ENCODE data around the gene SHC4. TPM values are rescaled to one million over a fixed set of nuclear protein-coding genes. Genes with fewer than 3 reads are reported as not detected.
"Not testable (repeated sequence)": the region's sequence is repeated elsewhere in the genome, so short reads cannot be mapped to it uniquely, and the experiment has no call there.

The SHC4 gene
- polyA plus RNA-seq, 4 donors: 2.8 to 5.8 (median 3.7) TPM

GRCh38 chr15:48802867-48803266 is 160.9 kb downstream of the SHC4 start:
- no peak for DNase-seq (ENCODE audit: low read depth in 4 of 4, low spot score in 3 of 4)

DNA sequence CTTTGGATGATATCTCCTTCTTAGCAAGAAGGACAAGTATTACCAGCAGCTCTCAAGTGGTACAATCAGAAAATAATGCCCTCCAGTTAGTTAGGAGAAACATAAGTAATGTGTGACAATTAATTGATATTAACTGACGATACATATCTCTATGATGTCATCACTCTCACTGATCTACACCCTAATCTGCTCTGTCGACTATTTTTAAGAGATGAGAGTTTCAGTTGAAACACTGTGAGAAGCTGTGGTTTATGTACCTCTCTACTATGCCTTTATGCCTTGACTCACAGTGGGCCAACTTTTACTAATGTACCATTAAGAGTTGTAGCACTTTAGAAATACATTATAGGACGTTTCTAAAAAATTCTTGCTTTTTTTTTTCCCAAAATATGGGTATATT is 161.5 kb downstream of the SHC4 start:
- no peak for DNase-seq (ENCODE audit: low read depth in 4 of 4, low spot score in 3 of 4)

DNA sequence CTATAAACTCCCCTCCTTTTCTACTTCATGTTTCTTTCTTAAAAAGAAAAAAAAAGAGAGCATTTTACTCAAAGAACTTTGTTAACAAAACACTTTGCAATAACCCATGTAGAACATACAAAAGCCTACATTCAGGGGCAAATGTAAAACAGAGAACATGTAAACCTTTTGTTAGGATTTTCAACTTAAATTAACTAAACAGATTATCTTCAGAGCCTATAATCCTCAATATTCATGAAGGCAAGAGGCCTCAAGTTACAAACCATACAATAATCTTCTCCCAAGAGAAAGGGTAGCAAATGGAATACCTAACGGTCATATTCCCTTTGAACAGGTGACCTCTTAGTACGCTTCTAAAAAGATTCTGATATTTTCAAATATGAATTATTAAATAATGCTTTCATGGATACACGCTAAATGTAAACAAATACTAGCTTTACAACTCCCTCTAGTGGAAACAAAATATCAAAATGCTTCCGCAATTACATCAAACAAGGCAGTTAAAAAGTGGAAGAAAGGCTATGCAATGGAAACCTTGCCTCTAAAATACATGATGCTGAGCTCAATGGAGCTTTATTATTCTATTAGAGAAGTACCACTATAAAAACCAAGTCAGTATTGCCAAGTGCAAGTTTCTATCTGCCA is 162.8 kb downstream of the SHC4 start:
- peak in 1 of 4 donors; percentile 43 for DNase-seq (ENCODE audit: low read depth in 4 of 4, low spot score in 3 of 4)

DNA sequence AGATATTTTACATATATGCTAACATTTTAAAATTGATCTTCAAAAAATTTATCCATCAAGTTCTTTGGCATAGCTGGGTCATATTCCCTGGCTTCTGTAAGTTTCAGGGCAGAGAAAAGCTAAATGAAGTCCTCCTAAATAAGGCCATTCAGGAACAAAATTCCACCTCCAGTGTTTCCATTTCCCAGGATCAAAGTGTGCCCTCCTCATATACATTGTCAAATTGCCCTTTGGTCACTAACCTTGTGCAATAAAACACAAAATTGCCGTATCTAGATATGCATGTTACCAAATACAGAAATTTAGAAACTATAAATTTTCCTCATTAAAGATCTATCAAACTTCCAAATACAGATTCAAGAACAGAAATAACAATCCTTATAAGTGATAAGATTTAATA is 163.5 kb downstream of the SHC4 start:
- no peak for DNase-seq (ENCODE audit: low read depth in 4 of 4, low spot score in 3 of 4)

DNA sequence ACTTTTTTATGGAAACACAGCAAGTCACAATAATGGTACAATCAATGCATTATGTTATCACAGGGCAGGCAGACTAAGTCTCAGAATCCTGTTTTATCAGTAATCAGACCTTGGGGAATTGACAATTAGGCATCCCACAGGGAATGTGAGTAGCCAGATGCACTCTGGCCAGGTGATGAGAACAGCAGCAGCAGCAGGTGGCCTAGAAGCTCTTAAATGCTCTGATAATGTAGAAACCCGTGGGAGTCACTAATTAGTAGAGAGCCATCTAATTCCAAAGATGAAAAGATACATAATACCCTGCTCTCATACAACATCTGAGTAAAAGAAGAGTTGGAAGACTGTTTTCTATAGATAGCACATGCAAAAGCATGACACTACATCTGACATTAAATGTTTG is 165.4 kb downstream of the SHC4 start:
- no peak for DNase-seq (ENCODE audit: low read depth in 4 of 4, low spot score in 3 of 4)

DNA sequence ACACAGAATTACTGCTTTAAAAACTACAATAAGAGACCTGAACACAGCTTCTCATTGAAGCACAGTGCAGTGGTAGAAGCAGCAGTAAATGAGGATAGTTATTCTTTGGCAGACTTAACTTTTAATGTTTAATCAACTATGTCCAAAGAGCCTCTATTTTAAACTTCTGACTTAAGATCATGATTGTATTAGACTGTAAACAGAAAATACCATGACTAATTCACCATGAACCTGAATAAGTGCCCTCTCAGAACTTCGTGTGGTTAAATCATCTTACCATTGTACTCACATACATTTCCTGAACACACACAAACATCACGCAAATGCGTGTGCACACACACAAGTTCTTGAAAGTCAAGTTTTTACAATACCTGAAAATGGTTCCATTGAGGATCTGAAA is 166.8 kb downstream of the SHC4 start:
- no peak for DNase-seq (ENCODE audit: low read depth in 4 of 4, low spot score in 3 of 4)

DNA sequence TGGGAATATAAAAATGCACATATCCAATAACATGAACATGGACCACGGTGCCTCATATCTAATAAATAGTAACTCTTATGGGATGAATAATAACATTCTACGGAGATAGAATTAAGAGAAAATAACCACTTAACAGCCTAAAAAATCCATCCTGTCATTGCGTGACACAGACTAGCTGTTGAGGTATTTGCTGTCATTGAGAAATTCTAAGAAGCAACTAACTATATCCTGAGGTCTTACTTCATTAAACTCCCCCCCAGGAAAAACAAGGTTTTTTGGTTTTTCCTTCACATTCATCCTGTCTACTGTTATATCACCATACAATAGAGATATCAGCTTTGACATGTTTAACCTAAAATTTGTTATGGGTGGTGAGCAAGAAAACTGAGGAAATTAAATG is 167.2 kb downstream of the SHC4 start:
- DNase-seq (ENCODE audit: low read depth in 4 of 4, low spot score in 3 of 4): no peak

DNA sequence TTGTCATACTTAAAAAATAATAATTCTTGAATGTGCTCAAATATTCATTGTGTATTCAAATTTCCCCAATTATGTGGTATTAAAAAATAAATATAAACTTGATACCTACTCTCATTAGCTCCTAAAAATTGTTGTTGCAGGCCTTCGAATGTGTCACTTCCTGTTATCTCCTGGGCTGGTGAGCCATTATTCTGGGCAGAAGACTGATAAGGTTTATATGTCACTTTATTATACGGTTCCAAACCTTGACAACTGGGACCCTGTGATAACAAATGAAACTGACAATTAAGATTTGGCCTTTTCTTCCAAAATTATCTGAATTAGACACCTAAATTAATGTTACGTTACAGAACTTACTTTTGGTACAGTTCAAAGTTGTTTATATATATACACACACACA is 167.8 kb downstream of the SHC4 start:
- no peak for DNase-seq (ENCODE audit: low read depth in 4 of 4, low spot score in 3 of 4)

DNA sequence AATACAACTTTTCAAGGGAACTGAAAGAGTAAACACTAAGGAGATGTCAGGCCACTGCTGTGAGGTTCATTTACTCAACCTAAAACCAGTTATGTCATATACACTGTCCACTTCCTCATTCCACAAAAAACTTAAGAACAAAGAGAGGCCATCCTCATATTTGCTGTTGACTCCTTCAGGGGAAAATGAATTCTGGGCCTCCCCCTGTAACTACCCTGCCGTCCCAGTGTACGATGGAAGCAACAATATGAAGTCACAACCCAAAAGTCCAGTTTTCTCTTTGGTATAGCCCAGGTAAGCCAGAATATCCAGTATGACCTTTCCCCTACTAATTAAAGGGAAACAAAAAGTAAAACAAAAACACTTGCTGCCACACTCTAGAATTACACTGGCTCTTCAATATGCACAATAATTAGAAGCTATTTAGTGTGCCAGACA is 169.0 kb downstream of the SHC4 start:
- DNase-seq (ENCODE audit: low read depth in 4 of 4, low spot score in 3 of 4): no peak

DNA sequence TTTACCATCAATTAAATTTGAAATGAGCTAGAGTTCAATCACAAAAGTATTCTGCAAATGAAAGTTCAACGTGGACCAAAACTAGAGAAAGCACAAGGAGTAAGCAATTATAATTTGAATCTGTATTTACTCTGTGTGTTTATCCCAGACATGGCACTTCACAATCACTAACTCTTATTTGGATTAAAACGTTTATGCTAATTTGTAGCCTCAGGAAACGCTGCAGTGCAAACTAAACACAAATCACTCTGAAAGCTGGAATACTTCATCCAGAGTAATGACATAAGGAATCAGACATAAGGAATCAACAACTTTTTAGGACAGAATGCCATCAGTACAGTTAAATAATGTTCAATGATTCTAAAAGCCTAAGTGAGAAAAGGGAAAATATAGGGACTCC is 171.3 kb downstream of the SHC4 start:
- no peak for DNase-seq (ENCODE audit: low read depth in 4 of 4, low spot score in 3 of 4)

GRCh38 chr15:48790466-48791115 is 173.1 kb downstream of the SHC4 start:
- DNase-seq (ENCODE audit: low read depth in 4 of 4, low spot score in 3 of 4): not testable (repeated sequence)

- DNase-seq (ENCODE audit: low read depth in 4 of 4, low spot score in 3 of 4): no peak
Measured at GRCh38 chr15:48785712-48786111, 178.0 kb downstream of the SHC4 start.

DNA sequence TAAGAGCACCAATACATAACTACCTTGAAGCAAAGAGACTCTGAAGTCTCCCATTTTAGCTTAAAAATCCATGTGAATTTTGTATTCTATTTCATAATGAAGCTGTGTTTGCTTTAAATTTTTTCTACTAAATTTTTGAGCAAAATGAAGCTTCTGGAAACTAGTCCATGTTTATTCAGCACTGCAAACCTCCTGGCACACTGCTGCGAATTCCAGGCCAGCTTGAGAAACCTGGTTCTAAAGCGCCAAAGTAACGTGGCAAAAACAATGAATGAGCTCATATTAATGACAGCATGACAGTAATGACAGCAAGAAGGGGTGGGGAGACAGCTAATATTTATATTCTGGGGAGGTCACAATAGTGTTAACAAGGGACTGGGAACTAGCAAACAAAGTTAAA is 178.5 kb downstream of the SHC4 start:
- no peak for DNase-seq (ENCODE audit: low read depth in 4 of 4, low spot score in 3 of 4)

- DNase-seq (ENCODE audit: low read depth in 4 of 4, low spot score in 3 of 4): no peak
Measured at GRCh38 chr15:48784756-48785155, 179.0 kb downstream of the SHC4 start.

GRCh38 chr15:48782911-48783310 is 180.8 kb downstream of the SHC4 start:
- DNase-seq (ENCODE audit: low read depth in 4 of 4, low spot score in 3 of 4): no peak

DNA sequence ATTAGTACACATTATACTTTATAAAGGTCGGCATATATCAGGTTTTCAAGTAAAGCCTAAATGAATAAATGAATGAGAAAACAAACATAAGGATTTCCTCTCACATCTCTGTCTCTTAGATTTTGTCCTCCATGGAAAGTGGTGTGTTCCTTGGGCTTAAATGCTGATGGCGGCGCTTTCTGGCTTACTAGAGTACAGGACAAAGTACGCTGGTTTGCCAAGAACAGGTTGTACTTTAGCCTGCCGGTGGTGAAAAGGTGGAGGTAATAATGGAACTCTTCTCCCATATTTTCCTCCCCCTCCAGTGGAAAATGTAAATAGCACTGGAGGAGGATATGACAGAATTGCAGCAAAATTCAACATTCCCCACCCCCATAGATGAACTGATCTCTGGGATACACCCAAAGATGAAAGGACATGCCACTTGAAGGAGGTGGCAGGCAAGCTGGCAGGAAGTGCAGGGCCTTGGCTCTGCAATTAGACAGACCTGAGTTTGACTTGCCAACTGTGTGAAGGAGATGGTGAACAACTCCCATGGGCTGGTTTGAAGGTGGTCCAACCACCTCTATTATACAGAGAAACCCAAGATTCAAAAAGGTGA is 182.1 kb downstream of the SHC4 start:
- DNase-seq (ENCODE audit: low read depth in 4 of 4, low spot score in 3 of 4): no peak

DNA sequence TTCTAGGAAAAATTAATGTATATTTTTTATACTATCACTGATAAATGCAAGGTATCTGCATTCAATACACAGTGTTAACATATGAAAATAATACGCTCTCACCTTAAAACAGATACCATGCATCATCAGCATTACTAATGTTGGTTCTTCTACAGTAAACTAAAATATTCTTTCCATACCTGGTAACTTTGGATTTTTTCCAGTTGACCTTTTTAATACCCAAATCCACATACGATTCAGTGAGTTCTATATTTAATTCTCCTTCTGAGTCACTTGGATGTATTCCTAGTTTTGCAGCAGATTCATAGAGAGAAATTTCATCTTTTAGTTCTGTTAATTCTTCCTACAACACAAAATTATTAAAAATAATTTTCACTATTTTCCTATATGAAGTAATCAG is 182.7 kb downstream of the SHC4 start:
- DNase-seq (ENCODE audit: low read depth in 4 of 4, low spot score in 3 of 4): no peak

DNA sequence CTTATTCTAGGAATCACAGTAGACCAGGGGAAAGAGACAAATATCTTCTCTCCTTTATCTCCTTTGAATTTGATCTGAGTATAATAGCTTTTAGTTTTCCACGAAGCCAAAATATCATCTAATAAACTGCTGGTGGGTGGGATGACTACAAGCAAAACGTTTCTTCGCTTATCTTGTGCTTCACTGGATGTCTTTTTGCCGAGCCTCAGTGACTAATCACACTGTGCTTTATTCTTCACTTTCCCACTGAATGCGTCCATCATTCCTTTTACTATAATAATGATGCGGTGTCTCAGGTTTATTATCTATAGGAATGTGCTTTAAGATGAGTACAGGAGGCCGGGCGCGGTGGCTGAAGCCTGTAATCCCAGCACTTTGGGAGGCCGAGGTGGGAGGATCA is 185.4 kb downstream of the SHC4 start:
- no peak for DNase-seq (ENCODE audit: low read depth in 4 of 4, low spot score in 3 of 4)

DNA sequence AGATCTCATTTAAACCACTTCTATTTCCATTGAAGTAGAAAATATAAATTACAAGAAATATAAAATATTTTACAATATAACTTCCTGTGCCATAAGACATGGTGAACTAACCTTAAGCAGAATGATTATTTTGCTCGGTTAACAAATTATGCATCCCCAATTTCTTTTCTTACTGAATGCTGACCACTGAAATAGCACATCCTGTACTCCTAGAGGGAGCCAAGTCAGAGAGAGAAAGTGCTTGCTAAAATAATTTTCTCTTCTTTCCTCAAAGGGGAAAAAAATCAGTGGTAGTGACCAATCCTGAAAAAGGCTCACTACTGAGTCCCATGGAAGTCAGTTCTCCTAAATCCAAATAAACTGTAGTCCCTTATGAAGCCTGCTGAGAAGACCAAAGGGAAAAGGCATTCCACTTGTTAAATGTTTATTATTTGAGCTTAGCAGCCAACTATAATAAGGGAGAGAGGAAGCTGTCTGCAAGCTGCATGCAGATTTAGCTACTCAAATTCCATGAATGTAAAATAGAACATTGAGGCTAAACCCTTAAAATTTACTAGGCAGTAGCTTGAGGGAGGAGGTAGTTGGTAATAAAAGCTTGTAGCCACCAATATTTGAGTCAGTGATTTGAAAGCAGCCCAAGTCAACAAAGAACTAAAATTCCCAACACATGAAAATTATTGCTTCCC is 185.9 kb downstream of the SHC4 start:
- no peak for DNase-seq (ENCODE audit: low read depth in 4 of 4, low spot score in 3 of 4)

- no peak for DNase-seq (ENCODE audit: low read depth in 4 of 4, low spot score in 3 of 4)
Measured at GRCh38 chr15:48775546-48775945, 188.2 kb downstream of the SHC4 start.

- no peak for DNase-seq (ENCODE audit: low read depth in 4 of 4, low spot score in 3 of 4)
Measured at GRCh38 chr15:48774484-48774883, 189.2 kb downstream of the SHC4 start.
